ENCODE measurements around the gene SFT2D3. TPM values are rescaled to one million over a fixed set of nuclear protein-coding genes. Genes with fewer than 3 reads are reported as not detected.

The SFT2D3 gene
- total and polyA plus RNA-seq, 3 donors from 2014 or later, result 7.4 to 13.2 (median 12.9) TPM

- H3K27ac ChIP-seq, result no peak overlapping the region
Measured at GRCh38 chr2:127680706-127681287, 20.5 kb upstream of the SFT2D3 start.

GRCh38 chr2:127681288-127681804, 20.0 kb upstream of the SFT2D3 start:
- Histone ChIP-seq H3K27ac (peak overlapping the region in 1 of 2 donors; percentile 10), H3K36me3 (ENCODE audit: low read depth, missing control alignments) (no peaks in the 10 kb centered on the region), H3K9me3 (no peaks in the 10 kb centered on the region), H3K4me3 (peak overlapping the region; percentile 3 to 22), H3K27me3 (no peaks in the 10 kb centered on the region), H3K4me1 (peaks cover 10% of the 10 kb centered on the region)
- TF ChIP-seq CTCF (IDR thresholded peaks at IDR 0.05), result no peak
- TF ChIP-seq POLR2A (IDR thresholded peaks at IDR 0.05), result no peak
- 12 to 14% methylated on average over 7 to 25 of the region's 25 CpGs for WGBS, 2 donors
- intact Hi-C loops (cut with DNase I; ENCODE audit: low total_unique reads), result no loop called here
- DNase-seq, result no peak

More at GRCh38 chr2:127680706-127681287, 20.5 kb upstream of the SFT2D3 start:
- no peaks in the 10 kb centered on the region for H3K9me3 ChIP-seq
- H3K27me3 ChIP-seq, result no peaks in the 10 kb centered on the region
- 68 to 71% methylated on average over 18 to 19 of the region's 19 CpGs for WGBS, 2 donors
- no peak for DNase-seq
- no peaks in the 10 kb centered on the region for H3K36me3 ChIP-seq (ENCODE audit: low read depth, missing control alignments)
- H3K4me1 ChIP-seq, result peaks cover 10% of the 10 kb centered on the region
- H3K4me3 ChIP-seq, result peak overlapping the region in 1 of 2 donors; percentile 3
- TF ChIP-seq POLR2A (IDR thresholded peaks at IDR 0.05), result no peak
- no peak for TF ChIP-seq CTCF (IDR thresholded peaks at IDR 0.05)
- intact Hi-C loops (cut with DNase I; ENCODE audit: low total_unique reads), result no loop called here

DNA sequence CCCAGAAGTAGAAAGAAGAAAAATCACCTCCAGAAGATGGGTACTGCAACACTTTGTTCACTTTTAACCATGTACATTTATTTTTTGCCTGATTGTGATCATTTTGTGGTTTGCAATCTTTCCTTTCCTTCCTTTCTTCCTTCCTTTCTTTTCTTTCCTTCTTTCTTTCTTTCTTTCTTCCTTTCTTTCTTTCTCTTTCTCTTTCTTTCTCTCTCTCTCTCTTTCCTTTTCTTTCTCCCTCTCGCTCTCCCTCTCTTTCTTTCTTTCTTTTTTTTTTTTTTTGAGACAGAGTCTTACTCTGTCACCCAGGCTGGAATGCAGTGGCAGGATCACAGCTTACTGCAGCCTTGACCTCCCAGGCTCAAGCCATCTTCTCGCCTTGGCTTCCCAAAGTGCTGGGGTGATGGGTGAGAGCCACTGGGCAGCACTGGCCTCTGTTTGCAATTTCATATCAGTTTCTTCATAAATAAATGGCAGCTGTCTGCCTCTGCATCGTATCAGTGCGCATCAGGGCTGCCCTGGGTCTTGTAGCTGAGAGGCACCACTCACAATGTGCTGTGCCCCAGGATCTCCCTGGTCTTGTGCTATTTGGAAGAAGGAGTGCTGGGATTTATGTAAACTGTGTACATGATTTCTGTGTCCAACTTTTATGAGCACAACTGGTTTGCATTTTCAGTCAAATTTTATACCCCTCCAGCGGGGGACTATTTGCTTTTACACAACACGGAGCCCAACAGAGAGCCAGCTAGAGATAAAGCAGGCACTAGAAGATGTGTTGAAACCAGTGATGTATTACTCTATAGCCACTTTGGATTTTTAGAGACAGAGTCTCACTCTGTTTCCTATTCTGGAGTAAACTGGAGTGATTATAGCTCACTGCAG, 19.1 kb upstream of the SFT2D3 start:
- H3K36me3 ChIP-seq (ENCODE audit: low read depth, missing control alignments), result no peaks in the 10 kb centered on the region
- H3K4me3 ChIP-seq, result no peak overlapping the region
- H3K27ac ChIP-seq, result no peak overlapping the region
- DNase-seq, result no peak
- H3K4me1 ChIP-seq, result peaks cover 10% of the 10 kb centered on the region
- H3K27me3 ChIP-seq, result no peaks in the 10 kb centered on the region
- 63 to 86% methylated on average over 6 of the region's 6 CpGs for WGBS, 2 donors
- intact Hi-C loops (cut with DNase I; ENCODE audit: low total_unique reads), result no loop called here
- no peaks in the 10 kb centered on the region for H3K9me3 ChIP-seq
- TF ChIP-seq POLR2A (IDR thresholded peaks at IDR 0.05) (no peak), CTCF (IDR thresholded peaks at IDR 0.05) (no peak)

DNA sequence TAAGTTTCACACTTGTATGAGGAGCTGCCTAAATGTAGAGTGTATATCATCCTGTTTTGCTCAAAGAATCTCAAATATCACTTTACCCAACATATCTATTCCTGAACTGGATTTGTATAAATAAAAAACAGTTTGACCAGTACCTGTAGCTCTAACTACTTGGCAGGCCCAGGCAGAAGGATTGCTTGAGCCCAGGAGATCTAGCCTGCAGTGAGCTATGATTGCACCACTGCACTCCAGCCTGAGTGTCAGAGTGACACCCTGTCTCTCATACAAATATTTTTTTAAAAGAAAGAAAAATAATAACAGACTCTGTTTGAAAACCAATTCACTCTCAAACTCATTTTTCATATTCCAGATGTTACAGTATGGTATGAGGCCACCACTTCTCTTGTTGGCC, 18.2 kb upstream of the SFT2D3 start:
- Histone ChIP-seq H3K9me3 (no peaks in the 10 kb centered on the region), H3K36me3 (ENCODE audit: low read depth, missing control alignments) (no peaks in the 10 kb centered on the region), H3K27ac (no peak overlapping the region), H3K4me3 (no peak overlapping the region), H3K4me1 (peaks cover 10% of the 10 kb centered on the region), H3K27me3 (no peaks in the 10 kb centered on the region)
- no peak for TF ChIP-seq CTCF (IDR thresholded peaks at IDR 0.05)
- TF ChIP-seq POLR2A (IDR thresholded peaks at IDR 0.05), result no peak
- no peak for DNase-seq
- intact Hi-C loops (cut with DNase I; ENCODE audit: low total_unique reads), result no loop called here

Data from testis (tissue), 3 donors.